Activated CD4-positive, alpha-beta memory T cell treated with anti-CD3 and anti-CD28 coated beads, Interleukin-2, amount 10 ng/mL, durations not matched to agents 7 days and 5 days (primary cell): ENCODE measurements around the gene CENPP. TPM values are rescaled to one million over a fixed set of nuclear protein-coding genes. Genes with fewer than 3 reads are reported as not detected.

Source experiments
- CTCF ChIA-PET: fragments of 350-600 bp; sonication (Branson Sonifier 250); formaldehyde crosslinking; loops from one replicate; lab custom pipeline; 2021; ENCODE audit warnings: antibody characterized with exemption, inconsistent platforms; lab: Charles Lee
- POLR2A ChIA-PET: fragments of 350-600 bp; sonication (Branson Sonifier 250); formaldehyde crosslinking; loops from one replicate; lab custom pipeline; 2021; ENCODE audit warnings: antibody characterized with exemption; lab: Charles Lee
- DNase-seq: peaks from one replicate; pipeline ENCODE4 v3.0.0-alpha.2; 2020
- H3K27ac Mint-ChIP-seq: one replicate; pipeline ENCODE4 v1.8.0; 2021; ENCODE audit warnings: mild to moderate bottlenecking, mixed read lengths
- H3K27me3 Mint-ChIP-seq: one replicate; pipeline ENCODE4 v1.8.0; 2021; ENCODE audit warnings: mixed read lengths
- H3K36me3 Mint-ChIP-seq: one replicate; pipeline ENCODE4 v1.8.0; 2021; ENCODE audit warnings: low read depth, mixed read lengths
- H3K4me1 Mint-ChIP-seq: one replicate; pipeline ENCODE4 v1.8.0; 2021; ENCODE audit warnings: mixed read lengths
- H3K4me3 Mint-ChIP-seq: one replicate; pipeline ENCODE4 v1.8.0; 2021; ENCODE audit warnings: mild to moderate bottlenecking, mixed read lengths
- H3K9me3 Mint-ChIP-seq: one replicate; pipeline ENCODE4 v1.8.0; 2021; ENCODE audit warnings: mixed read lengths
- total RNA-seq, 2 experiments: library from RNA; stranded (reverse); gene quantifications; one replicate each; pipeline ENCODE4 v1.2.3, GENCODE V29; 2021

Gene CENPP
- total RNA-seq, 2 experiments from 2014 or later = 18.8 to 22.0 TPM

GRCh38 chr9:92634712-92635605, 309.2 kb downstream of the CENPP start:
- Mint-ChIP-seq H3K4me1 (peaks cover 6% of the 10 kb centered on the region), H3K36me3 (peaks cover 50% of the 10 kb centered on the region), H3K27me3 (no peaks in the 10 kb centered on the region), H3K4me3 (no peak overlapping the region), H3K27ac (no peak overlapping the region), H3K9me3 (no peaks in the 10 kb centered on the region)
- peak; percentile 74 for DNase-seq
- CTCF ChIA-PET = interaction anchor here (1.1 to 2.2 kb wide), 6 partner anchors 292 to 501 kb away, joined by 3 to 19 read pairs (median 6); no protein-coding TSS in a partner anchor
- POLR2A ChIA-PET = interaction anchor here (0.9 to 1.4 kb wide), 3 partner anchors 9 to 494 kb away, joined by 3 to 4 read pairs (median 3); partner anchors contain the start of genes CENPP and NOL8

GRCh38 chr9:92635760-92636159, 310.0 kb downstream of the CENPP start:
- no peaks in the 10 kb centered on the region for H3K27me3 Mint-ChIP-seq
- CTCF ChIA-PET = interaction anchor here (1.1 to 2.0 kb wide), 3 partner anchors 496 to 501 kb away, joined by 3 to 7 read pairs (median 4); no protein-coding TSS in a partner anchor
- no peak overlapping the region for H3K27ac Mint-ChIP-seq

GRCh38 chr9:92636627-92637026, 310.9 kb downstream of the CENPP start:
- POLR2A ChIA-PET = no interaction called here
- peaks cover 53% of the 10 kb centered on the region for H3K36me3 Mint-ChIP-seq

More at GRCh38 chr9:92635760-92636159, 310.0 kb downstream of the CENPP start:
- Mint-ChIP-seq H3K4me1 (peaks cover 6% of the 10 kb centered on the region), H3K9me3 (no peaks in the 10 kb centered on the region), H3K36me3 (peaks cover 49% of the 10 kb centered on the region), H3K4me3 (no peak overlapping the region)
- no peak for DNase-seq
- POLR2A ChIA-PET = no interaction called here

GRCh38 chr9:92637326-92637725, 311.6 kb downstream of the CENPP start:
- ChIA-PET CTCF (interaction anchor here (2.0 kb wide), 1 partner anchor 497 kb away, joined by 7 read pairs; no protein-coding TSS in a partner anchor), POLR2A (no interaction called here)
- no peaks in the 10 kb centered on the region for H3K4me1 Mint-ChIP-seq
- H3K27ac Mint-ChIP-seq = no peak overlapping the region
- DNase-seq = peak; percentile 8
- H3K36me3 Mint-ChIP-seq = peaks cover 54% of the 10 kb centered on the region
- H3K4me3 Mint-ChIP-seq = no peak overlapping the region
- no peaks in the 10 kb centered on the region for H3K9me3 Mint-ChIP-seq
- H3K27me3 Mint-ChIP-seq = no peaks in the 10 kb centered on the region

More at GRCh38 chr9:92636627-92637026, 310.9 kb downstream of the CENPP start:
- Mint-ChIP-seq H3K27ac (no peak overlapping the region), H3K4me1 (peaks cover 4% of the 10 kb centered on the region), H3K9me3 (no peaks in the 10 kb centered on the region), H3K4me3 (no peak overlapping the region), H3K27me3 (no peaks in the 10 kb centered on the region)
- CTCF ChIA-PET = interaction anchor here (2.0 kb wide), 1 partner anchor 497 kb away, joined by 7 read pairs; no protein-coding TSS in a partner anchor
- DNase-seq = no peak

GRCh38 chr9:92637886-92638620, 312.3 kb downstream of the CENPP start:
- Mint-ChIP-seq H3K4me3 (no peak overlapping the region), H3K36me3 (peaks cover 58% of the 10 kb centered on the region)

GRCh38 chr9:92638621-92639101, 312.9 kb downstream of the CENPP start:
- Mint-ChIP-seq H3K4me3 (no peak overlapping the region), H3K4me1 (no peaks in the 10 kb centered on the region), H3K36me3 (peaks cover 59% of the 10 kb centered on the region), H3K9me3 (no peaks in the 10 kb centered on the region), H3K27me3 (no peaks in the 10 kb centered on the region), H3K27ac (no peak overlapping the region)
- ChIA-PET CTCF (interaction anchor here (1.3 kb wide), 1 partner anchor 499 kb away, joined by 4 read pairs; no protein-coding TSS in a partner anchor), POLR2A (no interaction called here)
- DNase-seq = no peak

More at GRCh38 chr9:92637886-92638620, 312.3 kb downstream of the CENPP start:
- peak; percentile 10 for DNase-seq
- POLR2A ChIA-PET = no interaction called here
- no peaks in the 10 kb centered on the region for H3K27me3 Mint-ChIP-seq
- CTCF ChIA-PET = interaction anchor here (1.3 kb wide), 1 partner anchor 498 kb away, joined by 4 read pairs; no protein-coding TSS in a partner anchor
- H3K4me1 Mint-ChIP-seq = no peaks in the 10 kb centered on the region
- H3K27ac Mint-ChIP-seq = no peak overlapping the region
- H3K9me3 Mint-ChIP-seq = no peaks in the 10 kb centered on the region

GRCh38 chr9:92639124-92639523, 313.4 kb downstream of the CENPP start:
- H3K27me3 Mint-ChIP-seq = no peaks in the 10 kb centered on the region
- peaks cover 64% of the 10 kb centered on the region for H3K36me3 Mint-ChIP-seq
- H3K4me3 Mint-ChIP-seq = no peak overlapping the region
- no peak for DNase-seq
- CTCF ChIA-PET = interaction anchor here (1.3 kb wide), 1 partner anchor 499 kb away, joined by 4 read pairs; no protein-coding TSS in a partner anchor
- no peaks in the 10 kb centered on the region for H3K9me3 Mint-ChIP-seq
- H3K27ac Mint-ChIP-seq = no peak overlapping the region
- H3K4me1 Mint-ChIP-seq = no peaks in the 10 kb centered on the region
- POLR2A ChIA-PET = no interaction called here

GRCh38 chr9:92639791-92640271, 314.1 kb downstream of the CENPP start:
- ChIA-PET POLR2A (no interaction called here), CTCF (no interaction called here)
- Mint-ChIP-seq H3K36me3 (peaks cover 63% of the 10 kb centered on the region), H3K4me1 (no peaks in the 10 kb centered on the region), H3K9me3 (no peaks in the 10 kb centered on the region), H3K27ac (no peak overlapping the region), H3K4me3 (no peak overlapping the region), H3K27me3 (no peaks in the 10 kb centered on the region)
- no peak for DNase-seq

GRCh38 chr9:92640398-92641091, 314.8 kb downstream of the CENPP start:
- POLR2A ChIA-PET = no interaction called here
- H3K4me1 Mint-ChIP-seq = no peaks in the 10 kb centered on the region
- CTCF ChIA-PET = no interaction called here
- H3K9me3 Mint-ChIP-seq = no peaks in the 10 kb centered on the region
- H3K36me3 Mint-ChIP-seq = peaks cover 69% of the 10 kb centered on the region
- H3K27me3 Mint-ChIP-seq = no peaks in the 10 kb centered on the region
- no peak overlapping the region for H3K27ac Mint-ChIP-seq
- no peak overlapping the region for H3K4me3 Mint-ChIP-seq
- no peak for DNase-seq

- CTCF ChIA-PET = no interaction called here
- POLR2A ChIA-PET = no interaction called here
- Mint-ChIP-seq H3K4me1 (peaks cover 3% of the 10 kb centered on the region), H3K36me3 (peaks cover 71% of the 10 kb centered on the region), H3K9me3 (no peaks in the 10 kb centered on the region), H3K27ac (no peak overlapping the region), H3K4me3 (no peak overlapping the region), H3K27me3 (no peaks in the 10 kb centered on the region)
- no peak for DNase-seq
Observed at GRCh38 chr9:92641092-92641809, 315.5 kb downstream of the CENPP start.

GRCh38 chr9:92642041-92642451, 316.3 kb downstream of the CENPP start:
- Mint-ChIP-seq H3K4me1 (peaks cover 7% of the 10 kb centered on the region), H3K9me3 (no peaks in the 10 kb centered on the region), H3K27me3 (no peaks in the 10 kb centered on the region), H3K36me3 (peaks cover 73% of the 10 kb centered on the region), H3K4me3 (no peak overlapping the region), H3K27ac (no peak overlapping the region)
- no peak for DNase-seq
- POLR2A ChIA-PET = no interaction called here
- CTCF ChIA-PET = no interaction called here
